Aorta (tissue), 5 donors: ENCODE results near the gene AANAT. TPM values are rescaled to one million over a fixed set of nuclear protein-coding genes. Genes with fewer than 3 reads are reported as not detected.
A peak's percentile ranks its signal among the peaks of the same experiment; 100 is the strongest.

ENCODE experiments used
- ATAC-seq: fragments of 200-7000 bp; cut with Tn5 transposase; one replicate; pipeline ENCODE4 v1.9.1; 2022; ENCODE audit warnings: moderate library complexity; ENCODE audit not compliant: low FRiP score
- DNase-seq, 2 donors: peaks; one replicate each; pipeline ENCODE4 v3.0.0-alpha.2; 2020
- H3K27ac ChIP-seq, 2 donors: one replicate each; pipeline ENCODE4 v1.5.1; 2013; ENCODE audit warnings: low read length in 2 of 2, mild to moderate bottlenecking in 2 of 2, moderate library complexity in 2 of 2, control low read depth in 1 of 2, inconsistent platforms in 1 of 2, low read depth in 1 of 2
- H3K27me3 ChIP-seq, 2 donors: one replicate each; pipeline ENCODE4 v1.6.1; 2013; ENCODE audit warnings: control low read depth in 1 of 2, low read length in 1 of 2, mild to moderate bottlenecking in 1 of 2, moderate library complexity in 1 of 2; ENCODE audit not compliant: insufficient read depth in 2 of 2, control insufficient read depth in 1 of 2
- H3K36me3 ChIP-seq, 2 donors: one replicate each; pipeline ENCODE4 v1.6.1; 2013; ENCODE audit warnings: control low read depth in 1 of 2, low read length in 1 of 2, mild to moderate bottlenecking in 1 of 2; ENCODE audit not compliant: insufficient read depth in 2 of 2, control insufficient read depth in 1 of 2
- H3K4me1 ChIP-seq, 2 donors: one replicate each; pipeline ENCODE4 v1.6.1; 2013; ENCODE audit warnings: low read length in 2 of 2, control low read depth in 1 of 2, mild to moderate bottlenecking in 1 of 2, moderate library complexity in 1 of 2; ENCODE audit not compliant: insufficient read depth in 2 of 2, control insufficient read depth in 1 of 2
- H3K4me3 ChIP-seq, 2 donors: one replicate each; pipeline ENCODE4 v1.5.1; 2013; ENCODE audit warnings: low read length in 2 of 2, control low read depth in 1 of 2, mild to moderate bottlenecking in 1 of 2
- H3K9me3 ChIP-seq: one replicate; pipeline ENCODE4 v1.6.1; 2013; ENCODE audit warnings: mild to moderate bottlenecking, low read length; ENCODE audit not compliant: control insufficient read depth
- WGBS, 2 donors: extraction: QIAGEN DNeasy Blood & Tissue Kit; methylation state at CpG; one replicate each; pipeline ENCODE4 v1.1.7; 2013; 5-methylcytosine and 5-hydroxymethylcytosine counted together
- intact Hi-C, 2 donors: fragments of 100-400 bp; cut with DNase I; formaldehyde crosslinking; loops; one replicate each; pipeline versions ENCODE4 v1.14.2 to v1.15.0; 2022
- long read RNA-seq, 2 donors: library from polyadenylated mRNA; unstranded; transcript quantifications; one replicate each; pipeline ENCODE4 v2.0.0, GENCODE V29; 2020 to 2021
- polyA plus RNA-seq, 2 donors: library from polyadenylated mRNA; stranded (reverse); fragments of 200-250 nt; gene quantifications; one replicate each; pipeline ENCODE4 v1.2.3, GENCODE V29; 2013
- total RNA-seq, 2 donors: library from RNA; stranded (reverse); fragmentation: NEBNext Ultra II Directional; extraction: Animal tissue kit (Norgen Biotek cat#: 25700); gene quantifications; one replicate each; pipeline ENCODE4 v1.2.1, GENCODE V29; 2021
- donor health status: healthy with polysubstance abuse.
- donor health status: Bipolar disorder and iron deficiency.
- donor health status: DM: no; HTN: no; CAD: no.
- donor health status: DM: no; HTN: no; CAD: no.
- donor health status: DM: yes; HTN: yes; CAD: no.

Gene AANAT
- not detected for total RNA-seq
- polyA plus RNA-seq, result not detected
- long read RNA-seq, donor 1, result 0 reads
- long read RNA-seq, donor 2, result 0 reads

GRCh38 chr17:76467366-76467765, at the start of gene AANAT:
Gene AANAT, plus strand, starts transcription at chr17:76467603. Its CDS starts 1,144 bp downstream, at chr17:76468747.
- intact Hi-C loops, result loop anchor here in 1 of 2 donors (10.0 kb wide), 1 partner anchor 53 kb away; no protein-coding TSS in a partner anchor
- WGBS, 2 donors, result 76 to 79% methylated on average over 11 of the region's 11 CpGs

GRCh38 chr17:76419576-76420260, 47.7 kb upstream of the AANAT start:
- Histone ChIP-seq H3K27ac (no peak overlapping the region), H3K4me3 (no peak overlapping the region), H3K4me1 (peaks cover 0 to 2% of the 10 kb centered on the region in 2 donors), H3K9me3 (no peaks in the 10 kb centered on the region), H3K36me3 (no peaks in the 10 kb centered on the region), H3K27me3 (no peaks in the 10 kb centered on the region)
- WGBS, 2 donors, result 32 to 40% methylated on average over 17 of the region's 17 CpGs
- ATAC-seq (no peak), DNase-seq (peak in 1 of 2 donors; percentile 72)
- intact Hi-C loops, result loop anchor here in 1 of 2 donors (10.0 kb wide), 1 partner anchor 45 kb away; the partner anchor contains the start of gene AANAT

More at GRCh38 chr17:76467366-76467765, at the start of gene AANAT:
- Histone ChIP-seq H3K4me3 (no peak within 1 kb of the TSS), H3K27ac (no peak within 1 kb of the TSS), H3K4me1 (no peaks in the 10 kb centered on the region), H3K9me3 (no peaks in the 10 kb centered on the region), H3K36me3 (no peaks in the 10 kb centered on the region), H3K27me3 (no peaks in the 10 kb centered on the region)
- ATAC-seq (no peak), DNase-seq (no peak)

GRCh38 chr17:76420356-76421043, 46.9 kb upstream of the AANAT start:
- Histone ChIP-seq H3K4me1 (peaks cover 0 to 2% of the 10 kb centered on the region in 2 donors), H3K27me3 (no peaks in the 10 kb centered on the region), H3K27ac (no peak overlapping the region), H3K36me3 (no peaks in the 10 kb centered on the region), H3K4me3 (no peak overlapping the region), H3K9me3 (no peaks in the 10 kb centered on the region)
- no peak for ATAC-seq
- intact Hi-C loops, result no loop called here
- peak in 1 of 2 donors; percentile 45 for DNase-seq
- WGBS, 2 donors, result 25 to 31% methylated on average over 10 of the region's 10 CpGs

GRCh38 chr17:76421044-76421407, 46.4 kb upstream of the AANAT start:
- H3K27me3 ChIP-seq, result no peaks in the 10 kb centered on the region
- ATAC-seq (no peak), DNase-seq (peak in 1 of 2 donors; percentile 72)
- no peak overlapping the region for H3K4me3 ChIP-seq
- no peak overlapping the region for H3K27ac ChIP-seq
- no peaks in the 10 kb centered on the region for H3K9me3 ChIP-seq
- intact Hi-C loops, result no loop called here
- H3K4me1 ChIP-seq, result peaks cover 0 to 2% of the 10 kb centered on the region in 2 donors
- H3K36me3 ChIP-seq, result no peaks in the 10 kb centered on the region
- WGBS, 2 donors, result 33 to 36% methylated on average over 7 of the region's 7 CpGs

GRCh38 chr17:76422406-76422805, 45.0 kb upstream of the AANAT start:
- Histone ChIP-seq H3K4me3 (no peak overlapping the region), H3K36me3 (no peaks in the 10 kb centered on the region), H3K9me3 (no peaks in the 10 kb centered on the region), H3K27ac (no peak overlapping the region), H3K4me1 (peaks cover 0 to 2% of the 10 kb centered on the region in 2 donors), H3K27me3 (no peaks in the 10 kb centered on the region)
- 98 to 99% methylated on average over 8 of the region's 8 CpGs for WGBS, 2 donors
- no peak for ATAC-seq
- DNase-seq, result peak in 1 of 2 donors; percentile 40
- intact Hi-C loops, result no loop called here

- Histone ChIP-seq H3K27ac (no peak overlapping the region), H3K4me3 (no peak overlapping the region), H3K9me3 (no peaks in the 10 kb centered on the region), H3K36me3 (no peaks in the 10 kb centered on the region), H3K4me1 (peaks cover 0 to 2% of the 10 kb centered on the region in 2 donors), H3K27me3 (no peaks in the 10 kb centered on the region)
- no peak for ATAC-seq
- DNase-seq, result peak in 1 of 2 donors; percentile 62
- intact Hi-C loops, result no loop called here
- 97% methylated on average over 6 of the region's 6 CpGs for WGBS, 2 donors
Measured at GRCh38 chr17:76422860-76423259, 44.5 kb upstream of the AANAT start.

GRCh38 chr17:76426853-76427252, 40.5 kb upstream of the AANAT start:
- no peak overlapping the region for H3K4me3 ChIP-seq
- no peak overlapping the region for H3K27ac ChIP-seq
- intact Hi-C loops, result no loop called here
- no peak for ATAC-seq
- 94 to 95% methylated on average over 3 of the region's 3 CpGs for WGBS, 2 donors
- H3K9me3 ChIP-seq, result no peaks in the 10 kb centered on the region
- DNase-seq, result no peak
- no peaks in the 10 kb centered on the region for H3K4me1 ChIP-seq
- H3K36me3 ChIP-seq, result no peaks in the 10 kb centered on the region
- H3K27me3 ChIP-seq, result no peaks in the 10 kb centered on the region

- Histone ChIP-seq H3K36me3 (no peaks in the 10 kb centered on the region), H3K4me3 (no peak overlapping the region), H3K9me3 (no peaks in the 10 kb centered on the region), H3K27me3 (no peaks in the 10 kb centered on the region), H3K4me1 (no peaks in the 10 kb centered on the region), H3K27ac (no peak overlapping the region)
- intact Hi-C loops, result no loop called here
- WGBS, 2 donors, result 59 to 62% methylated on average over 8 of the region's 8 CpGs
- DNase-seq (peak in 1 of 2 donors; percentile 66), ATAC-seq (no peak)
Measured at GRCh38 chr17:76427501-76428231, 39.7 kb upstream of the AANAT start.
